COLO668 (cell line): Measurements from ENCODE around the gene EDN3.
"Not testable (repeated sequence)": the region's sequence is repeated elsewhere in the genome, so short reads cannot be mapped to it uniquely, and the experiment has no call there.

Experiments used
- DNase-seq: peaks from one replicate; lab custom pipeline; 2025; ENCODE audit not compliant: unreplicated experiment; lab: John Stamatoyannopoulos, UW

Gene EDN3

GRCh38 chr20:59334651-59335300 lies 34.4 kb downstream of the EDN3 start:
- no peak for DNase-seq

GRCh38 chr20:59335377-59335776 lies 35.0 kb downstream of the EDN3 start:
- DNase-seq, result no peak

GRCh38 chr20:59336540-59336939 lies 36.1 kb downstream of the EDN3 start:
- DNase-seq, result no peak

- DNase-seq, result not testable (repeated sequence)
Measured at GRCh38 chr20:59338444-59338843, 38.0 kb downstream of the EDN3 start.

GRCh38 chr20:59340201-59340885 lies 39.9 kb downstream of the EDN3 start:
- DNase-seq, result no peak

- not testable (repeated sequence) for DNase-seq
Measured at GRCh38 chr20:59341285-59342022, 41.0 kb downstream of the EDN3 start.

GRCh38 chr20:59342023-59342957 lies 41.9 kb downstream of the EDN3 start:
- DNase-seq, result no peak

- DNase-seq, result no peak
Measured at GRCh38 chr20:59346061-59346460, 45.6 kb downstream of the EDN3 start.

- DNase-seq, result no peak
Measured at GRCh38 chr20:59349277-59349676, 48.9 kb downstream of the EDN3 start.

GRCh38 chr20:59350330-59351156 lies 50.1 kb downstream of the EDN3 start:
- DNase-seq, result no peak

GRCh38 chr20:59351157-59352040 lies 51.0 kb downstream of the EDN3 start:
- no peak for DNase-seq

- DNase-seq, result no peak
Measured at GRCh38 chr20:59352541-59352940, 52.1 kb downstream of the EDN3 start.

GRCh38 chr20:59352990-59353389 lies 52.6 kb downstream of the EDN3 start:
- no peak for DNase-seq

GRCh38 chr20:59354460-59354859 lies 54.0 kb downstream of the EDN3 start:
- DNase-seq, result no peak

GRCh38 chr20:59355242-59355641 lies 54.8 kb downstream of the EDN3 start:
- DNase-seq, result no peak

- no peak for DNase-seq
Measured at GRCh38 chr20:59356662-59357165, 56.3 kb downstream of the EDN3 start.

GRCh38 chr20:59358793-59359192 lies 58.4 kb downstream of the EDN3 start:
- not testable (repeated sequence) for DNase-seq

- no peak for DNase-seq
Measured at GRCh38 chr20:59359906-59360725, 59.7 kb downstream of the EDN3 start.
